Spleen (tissue), 11 donors: ENCODE results near the gene CALY. TPM values are rescaled to one million over a fixed set of nuclear protein-coding genes. Genes with fewer than 3 reads are reported as not detected.

Experiments
- DNase-seq: peaks from one replicate; pipeline ENCODE4 v3.0.0-alpha.2; 2020
- H3K27ac ChIP-seq, 8 donors: fragments of 200-600 bp; sonication (generic) in 7 of 8; 1 replicate in 4 of 8; 2 replicates in 4 of 8; pipeline versions ENCODE4 v1.5.0 to v1.8.0; 2016 to 2021; ENCODE audit warnings: inconsistent platforms in 4 of 8, mild to moderate bottlenecking in 4 of 8, moderate library complexity in 1 of 8
- H3K27me3 ChIP-seq, 7 donors: fragments of 200-600 bp; sonication (generic) in 6 of 7; replicated peaks in 1 of 7; 1 replicate in 4 of 7; 2 replicates in 3 of 7; pipeline versions ENCODE4 v1.5.0 to v1.8.0; 2016 to 2021; ENCODE audit warnings: inconsistent platforms in 3 of 7, mild to moderate bottlenecking in 1 of 7
- H3K36me3 ChIP-seq, 6 donors: fragments of 200-600 bp; sonication (generic) in 5 of 6; 1 replicate in 4 of 6; 2 replicates in 2 of 6; pipeline versions ENCODE4 v1.5.0 to v1.8.0; 2016 to 2021; ENCODE audit warnings: inconsistent platforms in 2 of 6
- H3K4me1 ChIP-seq, 6 donors: fragments of 200-600 bp; sonication (generic) in 5 of 6; 1 replicate in 3 of 6; 2 replicates in 3 of 6; pipeline versions ENCODE4 v1.5.0 to v1.8.0; 2016 to 2021; ENCODE audit warnings: inconsistent platforms in 3 of 6
- H3K4me3 ChIP-seq, 8 donors: fragments of 200-600 bp; sonication (generic) in 7 of 8; 1 replicate in 4 of 8; 2 replicates in 4 of 8; pipeline versions ENCODE4 v1.5.0 to v1.8.0; 2016 to 2021; ENCODE audit warnings: inconsistent platforms in 4 of 8, mild to moderate bottlenecking in 4 of 8, moderate library complexity in 2 of 8
- H3K9me3 ChIP-seq, 8 donors: fragments of 200-600 bp; sonication (generic) in 7 of 8; 1 replicate in 4 of 8; 2 replicates in 4 of 8; pipeline versions ENCODE4 v1.5.0 to v1.8.0; 2016 to 2021; ENCODE audit warnings: inconsistent platforms in 4 of 8
- POLR2A ChIP-seq, 3 donors: fragments of 450-650 bp; IDR thresholded peaks; one replicate each; pipeline ENCODE4 v1.5.1; 2017; ENCODE audit warnings: antibody characterized with exemption in 3 of 3, mild to moderate bottlenecking in 1 of 3
- POLR2AphosphoS5 ChIP-seq, 3 donors: sonication (generic); formaldehyde crosslinking; IDR thresholded peaks; one replicate each; pipeline ENCODE4 v1.5.1; 2017; ENCODE audit warnings: antibody characterized with exemption in 3 of 3
- WGBS, 5 donors: extraction: QIAGEN DNeasy Blood & Tissue Kit in 3 of 5; methylation state at CpG; one replicate each; pipeline versions ENCODE4 v1.1.5 to v1.1.7; 2013 to 2018; 5-methylcytosine and 5-hydroxymethylcytosine counted together
- intact Hi-C: fragments of 100-400 bp; cut with DNase I; formaldehyde crosslinking; loops from one replicate; pipeline ENCODE4 v1.15.0; 2023; ENCODE audit warnings: low total_unique reads
- polyA plus RNA-seq, 3 donors: library from polyadenylated mRNA; stranded (reverse); fragments of 200-250 nt; gene quantifications; one replicate each; pipeline ENCODE4 v1.2.1, GENCODE V29; 2013
- total RNA-seq, 7 donors: library from RNA; depleted of rRNA in 3 of 7; stranded (reverse); fragments of >200 nt in 3 of 7; fragmentation: NEBNext Ultra II Directional in 4 of 7; extraction: Animal tissue kit (Norgen Biotek cat#: 25700) in 4 of 7; gene quantifications; one replicate each; pipeline versions ENCODE4 v1.1.0 to v1.2.1, GENCODE V29; 2016 to 2021
- TF ChIP-seq, protein P1 (sequence below), 11 experiments: fragments of 200-600 bp in 7 of 11; fragments of 450-650 bp in 4 of 11; sonication (generic) in 4 of 11; IDR thresholded peaks in 8 of 11; conservative IDR thresholded peaks in 3 of 11; 1 replicate in 7 of 11; 2 replicates in 4 of 11; pipeline versions ENCODE4 v1.4.0 to v1.8.0; 2016 to 2021; ENCODE audit warnings: antibody characterized with exemption in 11 of 11, inconsistent platforms in 4 of 11, mild to moderate bottlenecking in 1 of 11
- donor health status: healthy with polysubstance abuse.
- donor health status: DM: no; HTN: no; CAD: no; lungs with moderate emphysema.
- donor health status: DM: no; HTN: no; CAD: no.
- donor health status: Bipolar disorder and iron deficiency.
- donor health status: healthy.
- donor health status: DM: no; HTN: no; CAD: no.
- donor health status: DM: yes; HTN: yes; CAD: no.

CALY gene
- total and polyA plus RNA-seq, 10 donors: 0.04 to 3.4 (median 0.34) TPM; not detected in 1

GRCh38 chr10:133327651-133328357 is 8.9 kb downstream of the CALY start:
- no peak overlapping the region for H3K27ac ChIP-seq
- H3K9me3 ChIP-seq: no peaks in the 10 kb centered on the region
- peaks cover 7 to 38% (median 31%) of the 10 kb centered on the region in 6 donors for H3K4me1 ChIP-seq
- intact Hi-C loops: no loop called here
- H3K36me3 ChIP-seq: no peaks in the 10 kb centered on the region
- H3K4me3 ChIP-seq: no peak overlapping the region
- WGBS, 5 donors: 28 to 61% (median 53%) methylated on average over 6 to 12 of the region's 12 CpGs
- peaks cover 3 to 88% (median 55%) of the 10 kb centered on the region in 7 donors for H3K27me3 ChIP-seq
- no peak for DNase-seq
- TF ChIP-seq POLR2AphosphoS5 (IDR thresholded peaks at IDR 0.05) (no peak), POLR2A (IDR thresholded peaks at IDR 0.05) (no peak)
- TF ChIP-seq, protein P1, sequence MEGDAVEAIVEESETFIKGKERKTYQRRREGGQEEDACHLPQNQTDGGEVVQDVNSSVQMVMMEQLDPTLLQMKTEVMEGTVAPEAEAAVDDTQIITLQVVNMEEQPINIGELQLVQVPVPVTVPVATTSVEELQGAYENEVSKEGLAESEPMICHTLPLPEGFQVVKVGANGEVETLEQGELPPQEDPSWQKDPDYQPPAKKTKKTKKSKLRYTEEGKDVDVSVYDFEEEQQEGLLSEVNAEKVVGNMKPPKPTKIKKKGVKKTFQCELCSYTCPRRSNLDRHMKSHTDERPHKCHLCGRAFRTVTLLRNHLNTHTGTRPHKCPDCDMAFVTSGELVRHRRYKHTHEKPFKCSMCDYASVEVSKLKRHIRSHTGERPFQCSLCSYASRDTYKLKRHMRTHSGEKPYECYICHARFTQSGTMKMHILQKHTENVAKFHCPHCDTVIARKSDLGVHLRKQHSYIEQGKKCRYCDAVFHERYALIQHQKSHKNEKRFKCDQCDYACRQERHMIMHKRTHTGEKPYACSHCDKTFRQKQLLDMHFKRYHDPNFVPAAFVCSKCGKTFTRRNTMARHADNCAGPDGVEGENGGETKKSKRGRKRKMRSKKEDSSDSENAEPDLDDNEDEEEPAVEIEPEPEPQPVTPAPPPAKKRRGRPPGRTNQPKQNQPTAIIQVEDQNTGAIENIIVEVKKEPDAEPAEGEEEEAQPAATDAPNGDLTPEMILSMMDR (IDR thresholded peaks at IDR 0.05 in 8 of 11, conservative IDR thresholded peaks at IDR 0.05 in 3 of 11): no peak

DNA sequence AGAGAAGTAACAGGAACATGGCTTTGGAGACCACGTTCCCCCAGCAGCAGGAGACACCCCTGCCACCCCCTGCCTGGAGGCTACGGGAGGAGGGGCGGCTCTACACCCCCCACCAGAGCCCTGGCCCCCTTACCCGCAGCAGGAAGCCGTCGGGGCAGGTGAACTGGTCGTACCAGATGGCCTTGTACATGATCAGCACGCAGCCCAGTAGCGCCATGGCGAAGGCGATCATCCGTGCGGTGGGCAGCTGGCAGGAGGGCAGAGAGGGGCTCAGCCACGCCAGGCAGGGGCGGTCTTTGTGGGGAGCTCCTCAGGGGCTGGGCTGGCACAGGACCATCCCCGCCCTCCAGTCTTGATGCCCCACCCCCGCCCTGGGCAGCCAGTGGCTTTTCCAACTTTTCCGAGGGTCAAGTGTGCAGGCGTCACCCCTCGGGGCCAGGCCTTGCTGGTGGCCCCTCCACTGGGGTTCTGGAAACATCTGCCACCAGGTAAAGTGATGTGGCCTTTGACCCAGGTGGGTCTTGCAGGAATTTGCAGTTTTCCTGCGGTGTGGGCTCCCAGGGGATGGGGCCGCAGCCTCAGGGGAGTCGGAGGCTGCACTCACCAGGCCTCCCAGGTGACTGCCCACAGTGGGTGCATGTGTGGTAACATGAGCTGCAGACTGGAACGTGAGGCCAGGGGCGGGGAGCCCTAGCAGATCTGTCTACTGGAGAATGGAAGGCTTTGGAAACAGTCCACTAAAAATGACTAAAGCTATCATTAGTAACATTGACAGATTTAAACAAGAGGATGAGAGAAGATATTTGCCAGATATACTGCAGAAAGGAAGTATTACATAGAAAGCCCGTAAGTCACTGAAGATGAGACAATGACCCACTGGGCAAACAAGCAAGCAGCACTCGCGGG is 9.7 kb downstream of the CALY start:
- DNase-seq: no peak
- no peaks in the 10 kb centered on the region for H3K36me3 ChIP-seq
- intact Hi-C loops: no loop called here
- H3K4me1 ChIP-seq: peaks cover 7 to 38% (median 31%) of the 10 kb centered on the region in 6 donors
- no peak overlapping the region for H3K27ac ChIP-seq
- no peak for TF ChIP-seq POLR2A (IDR thresholded peaks at IDR 0.05)
- TF ChIP-seq POLR2AphosphoS5 (IDR thresholded peaks at IDR 0.05): no peak
- TF ChIP-seq, protein P1 (IDR thresholded peaks at IDR 0.05 in 8 of 11, conservative IDR thresholded peaks at IDR 0.05 in 3 of 11): no peak
- no peaks in the 10 kb centered on the region for H3K9me3 ChIP-seq
- peaks cover 3 to 80% (median 52%) of the 10 kb centered on the region in 7 donors for H3K27me3 ChIP-seq
- 30 to 39% (median 34%) methylated on average over 17 to 28 of the region's 28 CpGs for WGBS, 5 donors
- H3K4me3 ChIP-seq: no peak overlapping the region

- Histone ChIP-seq H3K4me1 (peaks cover 7 to 38% (median 31%) of the 10 kb centered on the region in 6 donors), H3K27ac (no peak overlapping the region), H3K27me3 (peaks cover 3 to 76% (median 52%) of the 10 kb centered on the region in 7 donors), H3K36me3 (no peaks in the 10 kb centered on the region), H3K9me3 (peaks cover 0 to 3% (median 1%) of the 10 kb centered on the region in 8 donors), H3K4me3 (peak overlapping the region in 6 of 8 donors; percentile 30 to 67 (median 33))
- WGBS, 5 donors: 28 to 38% (median 35%) methylated on average over 9 of the region's 9 CpGs
- no peak for TF ChIP-seq POLR2AphosphoS5 (IDR thresholded peaks at IDR 0.05)
- no peak for TF ChIP-seq POLR2A (IDR thresholded peaks at IDR 0.05)
- TF ChIP-seq, protein P1 (IDR thresholded peaks at IDR 0.05 in 8 of 11, conservative IDR thresholded peaks at IDR 0.05 in 3 of 11): no peak
- intact Hi-C loops: no loop called here
- DNase-seq: no peak
Observed at GRCh38 chr10:133326223-133326551, 10.5 kb downstream of the CALY start.
